Natural killer cell (primary cell): ENCODE results near the gene LRP8. TPM values are rescaled to one million over a fixed set of nuclear protein-coding genes. Genes with fewer than 3 reads are reported as not detected.
A peak's percentile ranks its signal among the peaks of the same experiment; 100 is the strongest.

Experiments used
- ATAC-seq, 3 donors: fragments of 150-1000 bp in 2 of 3; fragments of 200-7000 bp in 1 of 3; cut with Tn5 transposase; 1 replicate in 1 of 3; 2 replicates in 2 of 3; pipeline ENCODE4 v1.10.0; 2021; ENCODE audit warnings: mild to moderate bottlenecking in 2 of 3, moderate library complexity in 2 of 3
- DNase-seq, 2 donors: peaks; one replicate each; pipeline versions ENCODE4 v3.0.0 to v3.0.0-alpha.2; 2013 to 2021; ENCODE audit warnings: mixed read lengths in 1 of 2
- H3K27ac ChIP-seq: one replicate; pipeline ENCODE4 v1.5.1; 2013; ENCODE audit warnings: mild to moderate bottlenecking, low read length
- H3K27me3 ChIP-seq: one replicate; pipeline ENCODE4 v1.6.1; 2013; ENCODE audit warnings: low read length; ENCODE audit not compliant: control insufficient read depth, insufficient read depth
- H3K36me3 ChIP-seq: one replicate; pipeline ENCODE4 v1.6.1; 2013; ENCODE audit warnings: low read length; ENCODE audit not compliant: control insufficient read depth, insufficient read depth
- H3K4me1 ChIP-seq: one replicate; pipeline ENCODE4 v1.6.1; 2013; ENCODE audit warnings: low read length; ENCODE audit not compliant: control insufficient read depth, insufficient read depth
- H3K4me3 ChIP-seq: one replicate; pipeline ENCODE4 v1.5.1; 2013; ENCODE audit warnings: low read length
- H3K9me3 ChIP-seq: one replicate; pipeline ENCODE4 v1.6.1; 2013; ENCODE audit warnings: low read length; ENCODE audit not compliant: control insufficient read depth, insufficient read depth
- H3K27ac Mint-ChIP-seq, 2 donors: one replicate each; pipeline ENCODE4 v1.8.0; 2022; ENCODE audit warnings: mild to moderate bottlenecking in 2 of 2, mixed read lengths in 2 of 2, moderate library complexity in 1 of 2
- H3K27me3 Mint-ChIP-seq, 2 donors: one replicate each; pipeline ENCODE4 v1.8.0; 2022; ENCODE audit warnings: low read depth in 2 of 2, mixed read lengths in 2 of 2
- H3K36me3 Mint-ChIP-seq: one replicate; pipeline ENCODE4 v1.8.0; 2022; ENCODE audit warnings: mixed read lengths
- H3K4me1 Mint-ChIP-seq, 2 donors: one replicate each; pipeline ENCODE4 v1.8.0; 2022; ENCODE audit warnings: mixed read lengths in 2 of 2
- H3K4me3 Mint-ChIP-seq: one replicate; pipeline ENCODE4 v1.8.0; 2022; ENCODE audit warnings: mild to moderate bottlenecking, moderate library complexity, mixed read lengths
- H3K9me3 Mint-ChIP-seq, 2 donors: one replicate each; pipeline ENCODE4 v1.8.0; 2022; ENCODE audit warnings: mixed read lengths in 2 of 2
- WGBS: methylation state at CpG from one replicate; pipeline ENCODE4 v1.1.7; 2013; ENCODE audit warnings: missing lambda C conversion rate; ENCODE audit not compliant: insufficient coverage; 5-methylcytosine and 5-hydroxymethylcytosine counted together
- intact Hi-C: fragments of 100-400 bp; cut with micrococcal nuclease; formaldehyde crosslinking; loops from one replicate; pipeline ENCODE4 v1.14.2; 2022
- total RNA-seq, 4 donors: library from RNA; stranded (reverse); fragments of 120-200 nt in 1 of 4; gene quantifications; one replicate each; pipeline versions ENCODE4 v1.2.3 to v1.2.4, GENCODE V29; 2013 to 2022
- TF ChIP-seq, protein P1 (sequence below): fragments of 200-600 bp; IDR thresholded peaks from one replicate; pipeline ENCODE4 v1.8.0; 2022; ENCODE audit warnings: antibody characterized with exemption

Gene LRP8
- total RNA-seq, 3 donors from 2014 or later (not counting 1 experiment from before 2014, with no cell fraction given): 23.2 to 27.3 (median 24.9) TPM

- Histone ChIP-seq H3K4me1 (peaks cover 21% of the 10 kb centered on the region), H3K27ac (no peak overlapping the region), H3K9me3 (no peaks in the 10 kb centered on the region), H3K4me3 (no peak overlapping the region), H3K36me3 (no peaks in the 10 kb centered on the region), H3K27me3 (no peaks in the 10 kb centered on the region)
- WGBS: 88% methylated on average over 15 of the region's 15 CpGs
- ATAC-seq (no peak), DNase-seq (peak in 1 of 2 donors; percentile 5)
- H3K36me3 Mint-ChIP-seq: no peaks in the 10 kb centered on the region
- peaks cover 9 to 13% of the 10 kb centered on the region in 2 donors for H3K4me1 Mint-ChIP-seq
- TF ChIP-seq, protein P1, sequence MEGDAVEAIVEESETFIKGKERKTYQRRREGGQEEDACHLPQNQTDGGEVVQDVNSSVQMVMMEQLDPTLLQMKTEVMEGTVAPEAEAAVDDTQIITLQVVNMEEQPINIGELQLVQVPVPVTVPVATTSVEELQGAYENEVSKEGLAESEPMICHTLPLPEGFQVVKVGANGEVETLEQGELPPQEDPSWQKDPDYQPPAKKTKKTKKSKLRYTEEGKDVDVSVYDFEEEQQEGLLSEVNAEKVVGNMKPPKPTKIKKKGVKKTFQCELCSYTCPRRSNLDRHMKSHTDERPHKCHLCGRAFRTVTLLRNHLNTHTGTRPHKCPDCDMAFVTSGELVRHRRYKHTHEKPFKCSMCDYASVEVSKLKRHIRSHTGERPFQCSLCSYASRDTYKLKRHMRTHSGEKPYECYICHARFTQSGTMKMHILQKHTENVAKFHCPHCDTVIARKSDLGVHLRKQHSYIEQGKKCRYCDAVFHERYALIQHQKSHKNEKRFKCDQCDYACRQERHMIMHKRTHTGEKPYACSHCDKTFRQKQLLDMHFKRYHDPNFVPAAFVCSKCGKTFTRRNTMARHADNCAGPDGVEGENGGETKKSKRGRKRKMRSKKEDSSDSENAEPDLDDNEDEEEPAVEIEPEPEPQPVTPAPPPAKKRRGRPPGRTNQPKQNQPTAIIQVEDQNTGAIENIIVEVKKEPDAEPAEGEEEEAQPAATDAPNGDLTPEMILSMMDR: no peak
- no peaks in the 10 kb centered on the region for H3K27me3 Mint-ChIP-seq
- no peaks in the 10 kb centered on the region for H3K9me3 Mint-ChIP-seq
- intact Hi-C loops: no loop called here
- H3K27ac Mint-ChIP-seq: no peak overlapping the region
- H3K4me3 Mint-ChIP-seq: no peak overlapping the region
Measured at GRCh38 chr1:53371121-53371666, 43.3 kb upstream of the LRP8 start.

DNA sequence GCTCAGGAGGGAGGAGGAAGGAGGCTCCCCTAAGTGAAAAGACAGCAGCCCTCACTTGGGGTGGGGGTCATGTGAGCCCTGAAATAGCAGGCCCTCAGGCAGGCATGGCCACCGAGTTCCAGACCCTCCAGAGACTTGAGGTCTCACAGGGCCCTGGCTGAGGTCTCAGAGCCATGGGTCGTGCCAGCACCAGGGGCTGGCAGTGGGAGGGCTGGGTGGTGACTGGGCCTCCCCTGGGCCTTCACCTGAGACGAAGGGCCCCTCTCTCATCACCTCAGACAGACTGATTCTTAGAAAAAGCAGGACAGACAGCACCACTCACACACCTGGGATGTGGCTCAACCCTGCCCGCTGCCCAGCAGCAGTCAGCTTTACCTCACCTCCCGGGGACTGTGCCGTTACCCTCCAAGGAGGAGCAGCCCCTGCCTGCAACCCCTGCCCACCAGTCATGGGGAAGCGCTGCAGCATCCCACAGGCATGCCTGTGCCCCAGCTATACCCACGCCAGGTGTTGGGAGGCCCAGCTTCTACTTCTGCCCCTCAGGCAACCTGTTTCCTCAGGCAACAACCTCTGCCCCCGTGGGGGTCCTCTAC, 42.6 kb upstream of the LRP8 start:
- no peaks in the 10 kb centered on the region for H3K36me3 Mint-ChIP-seq
- H3K4me1 Mint-ChIP-seq: peaks cover 9 to 13% of the 10 kb centered on the region in 2 donors
- no peak overlapping the region for H3K4me3 Mint-ChIP-seq
- no peaks in the 10 kb centered on the region for H3K27me3 Mint-ChIP-seq
- H3K27ac Mint-ChIP-seq: no peak overlapping the region
- no peaks in the 10 kb centered on the region for H3K27me3 ChIP-seq
- TF ChIP-seq, protein P1: no peak
- no peaks in the 10 kb centered on the region for H3K9me3 Mint-ChIP-seq
- peaks cover 25% of the 10 kb centered on the region for H3K4me1 ChIP-seq
- no peak overlapping the region for H3K27ac ChIP-seq
- DNase-seq (peak in 1 of 2 donors; percentile 11), ATAC-seq (no peak)
- no peak overlapping the region for H3K4me3 ChIP-seq
- no peaks in the 10 kb centered on the region for H3K36me3 ChIP-seq
- H3K9me3 ChIP-seq: no peaks in the 10 kb centered on the region
- intact Hi-C loops: no loop called here
- 80% methylated on average over 9 of the region's 9 CpGs for WGBS

DNA sequence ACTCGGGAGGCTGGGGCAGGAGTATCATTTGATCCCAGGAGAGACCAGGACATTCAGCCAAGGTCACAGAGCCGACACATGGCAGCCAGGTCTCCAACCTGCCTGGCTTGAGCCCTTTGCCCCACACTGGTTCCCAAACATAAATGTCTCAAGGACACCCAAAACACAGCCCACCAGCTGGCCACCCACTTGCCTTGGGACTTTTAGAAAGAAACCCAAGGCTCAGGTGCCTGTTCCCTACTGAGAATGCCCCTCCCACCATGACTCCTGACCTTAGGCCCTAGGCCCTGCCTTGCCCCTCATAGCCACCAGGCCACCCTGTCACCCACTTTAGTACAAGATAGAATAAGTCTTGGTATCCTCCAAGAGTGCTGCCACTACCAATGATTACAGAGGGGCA, 41.9 kb upstream of the LRP8 start:
- H3K36me3 ChIP-seq: no peaks in the 10 kb centered on the region
- Mint-ChIP-seq H3K36me3 (no peaks in the 10 kb centered on the region), H3K4me1 (peaks cover 9 to 13% of the 10 kb centered on the region in 2 donors), H3K9me3 (no peaks in the 10 kb centered on the region), H3K27me3 (no peaks in the 10 kb centered on the region), H3K4me3 (no peak overlapping the region), H3K27ac (no peak overlapping the region)
- DNase-seq (no peak), ATAC-seq (no peak)
- H3K9me3 ChIP-seq: no peaks in the 10 kb centered on the region
- TF ChIP-seq, protein P1: no peak
- 83% methylated on average over 2 of the region's 2 CpGs for WGBS
- intact Hi-C loops: no loop called here
- H3K4me1 ChIP-seq: peaks cover 27% of the 10 kb centered on the region
- no peaks in the 10 kb centered on the region for H3K27me3 ChIP-seq
- H3K4me3 ChIP-seq: no peak overlapping the region
- no peak overlapping the region for H3K27ac ChIP-seq
